NCI-H146 treated with DMSO at 0.1 percent for 48 hours (cell line): ENCODE measurements around the gene PCNT.

Experiments
- DNase-seq: peaks from one replicate; lab custom pipeline; 2025; ENCODE audit not compliant: unreplicated experiment; lab: John Stamatoyannopoulos, UW

The PCNT gene

GRCh38 chr21:46334351-46335140, 10.6 kb downstream of the PCNT start:
- DNase-seq: no peak

DNA sequence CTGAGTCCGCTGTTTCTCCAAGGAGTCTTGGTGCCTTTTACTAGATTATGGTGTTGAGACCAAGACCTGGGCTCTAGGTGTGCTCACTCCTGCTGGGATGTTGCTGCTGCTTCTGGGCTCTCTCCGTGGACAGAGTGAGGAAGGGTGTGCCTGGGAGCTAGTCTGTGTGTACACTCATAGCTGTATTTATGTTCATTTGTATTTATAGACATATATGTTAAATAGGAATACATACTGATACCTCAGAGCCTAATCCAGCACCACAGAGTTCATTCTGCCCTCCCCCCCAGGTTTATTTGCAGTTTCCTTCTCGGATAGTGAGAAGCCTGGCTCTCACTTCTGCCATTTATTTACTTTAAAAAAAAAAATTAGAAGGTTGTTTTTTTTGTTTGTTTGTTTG, 12.6 kb downstream of the PCNT start:
- DNase-seq: no peak

GRCh38 chr21:46340998-46341397, 17.0 kb downstream of the PCNT start:
- no peak for DNase-seq

DNA sequence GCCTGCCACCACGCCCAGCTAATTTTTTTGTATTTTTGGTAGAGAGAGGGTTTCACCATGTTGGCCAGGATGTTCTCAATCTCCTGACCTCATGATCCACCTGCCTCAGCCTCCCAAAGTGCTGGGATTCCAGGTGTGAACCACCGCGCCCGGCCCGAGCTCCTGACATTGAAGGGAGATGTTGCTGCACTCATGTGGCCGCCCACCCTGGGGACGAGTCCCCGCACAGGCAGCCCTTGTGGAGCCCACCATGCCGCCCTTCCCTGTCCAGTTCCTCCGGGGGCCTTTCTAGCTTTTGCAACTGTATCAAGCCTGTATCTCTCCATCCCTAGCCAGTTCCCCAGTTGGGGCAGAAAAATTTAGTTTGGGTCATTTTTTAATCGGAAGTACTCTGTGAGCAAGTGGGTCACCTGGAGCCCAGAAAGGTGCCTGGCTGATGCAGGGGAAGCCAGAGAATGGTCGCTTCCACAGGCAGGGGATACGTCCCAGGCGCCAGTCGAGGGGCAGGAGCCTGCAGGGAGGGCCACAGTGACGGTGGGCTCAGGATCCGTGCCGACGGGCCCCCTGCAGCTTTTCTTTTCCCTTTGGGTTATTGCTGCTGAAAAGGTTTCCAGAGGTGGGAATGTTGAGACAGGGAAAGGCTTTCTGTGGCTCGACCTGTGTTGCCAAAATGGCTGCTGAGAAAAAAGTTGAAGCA, 20.4 kb downstream of the PCNT start:
- no peak for DNase-seq

- no peak for DNase-seq
Observed at GRCh38 chr21:46345861-46346260, 21.9 kb downstream of the PCNT start.

GRCh38 chr21:46346296-46347202, 22.6 kb downstream of the PCNT start:
- DNase-seq: no peak

DNA sequence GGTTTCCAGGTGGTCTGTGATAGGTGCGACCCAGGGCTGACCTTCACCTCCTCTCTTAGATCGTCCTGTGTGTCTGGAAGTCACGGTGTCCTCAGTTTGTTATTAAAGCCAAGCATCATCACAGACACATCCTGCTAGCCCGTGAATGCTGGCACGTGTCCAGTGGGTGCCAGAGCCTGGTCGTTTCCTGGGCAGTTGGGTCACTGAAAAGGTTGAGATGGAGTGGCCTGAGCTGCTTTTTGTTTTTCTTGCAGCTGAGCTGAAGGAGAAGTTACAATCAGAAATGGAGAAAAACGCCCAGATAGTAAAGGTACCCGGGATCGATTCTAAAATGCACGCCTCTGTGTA, 23.2 kb downstream of the PCNT start:
- DNase-seq: no peak

- DNase-seq: no peak
Observed at GRCh38 chr21:46347791-46348381, 23.9 kb downstream of the PCNT start.

- no peak for DNase-seq
Observed at GRCh38 chr21:46349134-46349760, 25.3 kb downstream of the PCNT start.

DNA sequence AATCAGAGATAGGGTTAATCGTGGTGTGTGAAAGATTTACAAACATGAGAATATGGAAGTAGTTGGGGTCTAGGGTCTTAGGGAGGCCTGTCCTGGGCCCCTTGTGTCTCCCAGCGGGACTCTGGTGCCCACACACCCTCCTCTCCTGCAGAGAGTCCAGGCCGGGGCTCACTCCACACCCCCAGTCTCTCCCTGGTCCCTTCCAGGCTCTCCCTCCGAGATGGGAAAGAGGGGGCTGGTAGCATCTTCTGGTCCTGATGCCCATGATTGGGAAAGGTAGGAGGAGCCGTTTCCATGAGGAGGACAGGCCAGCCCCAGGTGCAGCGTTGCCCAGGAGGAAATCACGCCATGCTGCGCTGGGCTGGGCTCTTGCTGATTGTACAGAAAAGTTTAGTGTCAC, 26.6 kb downstream of the PCNT start:
- DNase-seq: no peak

DNA sequence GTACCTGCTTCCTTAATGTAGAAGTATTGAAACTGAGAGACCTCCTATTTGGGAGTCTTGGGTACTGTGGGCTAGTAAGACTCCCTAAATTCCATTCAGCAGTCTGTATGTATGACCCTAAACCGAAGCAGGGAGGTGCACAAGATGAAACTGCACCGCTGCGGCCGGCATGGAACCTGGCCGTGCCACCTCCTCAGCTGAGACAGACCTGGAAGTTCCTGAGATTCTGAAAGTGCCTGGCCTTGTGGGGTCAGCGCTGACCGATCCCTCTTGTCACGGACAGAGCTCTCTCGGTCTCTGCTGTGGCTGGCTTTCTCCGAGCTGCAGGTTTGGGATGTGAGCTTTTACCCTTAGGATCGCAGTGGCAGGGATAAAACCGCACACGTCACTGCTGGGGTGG, 27.0 kb downstream of the PCNT start:
- DNase-seq: no peak

- DNase-seq: no peak
Observed at GRCh38 chr21:46351476-46352163, 27.7 kb downstream of the PCNT start.

DNA sequence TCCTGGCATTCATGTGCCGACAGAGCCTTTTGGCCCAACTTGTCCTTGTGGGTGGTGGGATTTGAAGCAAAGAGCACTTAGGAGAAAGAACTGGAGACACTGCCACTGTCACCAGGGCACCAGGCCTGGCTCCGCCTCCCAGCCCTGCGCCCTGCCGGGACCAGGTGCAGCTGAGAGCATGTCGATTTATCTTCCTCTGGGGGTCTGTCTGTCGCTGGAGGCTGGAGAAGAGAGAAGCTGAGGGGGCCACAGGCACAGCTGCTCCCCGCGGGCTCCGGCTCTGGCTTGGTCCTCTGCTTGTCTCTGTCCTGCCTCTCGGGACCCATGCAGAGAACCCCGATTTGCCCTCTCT, 28.2 kb downstream of the PCNT start:
- no peak for DNase-seq

DNA sequence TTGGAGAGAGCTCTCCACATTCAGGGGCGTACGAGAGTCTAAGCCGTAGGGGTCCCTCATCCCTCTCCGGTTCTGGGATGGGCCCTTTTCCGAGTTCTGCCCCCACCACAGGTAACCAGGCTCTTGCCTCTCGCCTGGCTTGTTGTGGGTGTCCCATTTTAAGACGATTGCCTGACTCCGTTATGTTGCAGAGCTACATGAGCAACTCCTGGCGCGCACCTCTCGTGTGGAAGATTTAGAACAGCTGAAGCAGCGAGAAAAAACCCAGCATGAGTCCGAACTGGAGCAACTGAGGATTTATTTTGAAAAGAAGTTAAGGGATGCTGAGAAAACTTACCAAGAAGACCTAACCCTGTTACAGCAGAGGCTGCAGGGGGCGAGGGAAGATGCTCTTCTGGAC, 29.0 kb downstream of the PCNT start:
- no peak for DNase-seq

DNA sequence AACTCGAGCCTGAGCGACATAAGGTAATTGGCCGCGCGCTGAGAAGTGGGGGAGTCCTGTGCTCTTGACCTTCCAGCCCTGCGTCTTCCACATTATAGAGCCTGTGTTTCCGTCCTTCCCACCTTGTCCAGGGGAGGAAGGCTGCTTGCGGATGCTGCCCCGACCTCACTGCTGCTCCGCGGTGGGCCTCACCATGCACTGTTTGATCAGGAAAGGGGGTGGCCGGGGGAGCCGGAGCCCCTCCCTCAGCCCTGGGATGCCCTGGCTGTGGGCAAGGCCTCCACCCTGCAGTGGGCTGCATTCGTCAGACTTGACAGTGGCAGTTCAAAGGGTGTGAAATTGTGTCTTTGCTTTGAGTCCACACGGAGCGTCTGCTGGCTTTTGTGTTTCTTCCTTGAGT, 30.1 kb downstream of the PCNT start:
- DNase-seq: no peak

DNA sequence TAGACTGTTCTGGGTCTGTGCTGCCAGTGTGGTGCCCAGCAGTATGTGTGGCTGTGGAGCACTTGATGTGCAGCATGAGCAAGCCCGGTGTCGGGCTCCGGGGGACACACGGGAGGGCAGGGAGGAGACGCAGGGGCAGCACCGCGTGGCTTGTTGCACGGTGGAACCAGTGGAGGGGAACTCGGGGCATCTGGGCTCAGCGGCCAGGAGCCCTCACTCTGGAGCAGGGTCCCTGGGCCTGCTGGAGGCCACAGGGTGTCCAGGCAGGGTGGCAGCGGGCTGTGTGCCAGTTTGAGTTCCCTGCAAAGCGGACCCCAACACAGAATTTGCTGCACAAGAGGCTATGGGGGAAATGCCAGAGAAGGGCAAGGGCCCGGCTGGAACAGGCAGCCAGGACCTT, 30.6 kb downstream of the PCNT start:
- DNase-seq: no peak

DNA sequence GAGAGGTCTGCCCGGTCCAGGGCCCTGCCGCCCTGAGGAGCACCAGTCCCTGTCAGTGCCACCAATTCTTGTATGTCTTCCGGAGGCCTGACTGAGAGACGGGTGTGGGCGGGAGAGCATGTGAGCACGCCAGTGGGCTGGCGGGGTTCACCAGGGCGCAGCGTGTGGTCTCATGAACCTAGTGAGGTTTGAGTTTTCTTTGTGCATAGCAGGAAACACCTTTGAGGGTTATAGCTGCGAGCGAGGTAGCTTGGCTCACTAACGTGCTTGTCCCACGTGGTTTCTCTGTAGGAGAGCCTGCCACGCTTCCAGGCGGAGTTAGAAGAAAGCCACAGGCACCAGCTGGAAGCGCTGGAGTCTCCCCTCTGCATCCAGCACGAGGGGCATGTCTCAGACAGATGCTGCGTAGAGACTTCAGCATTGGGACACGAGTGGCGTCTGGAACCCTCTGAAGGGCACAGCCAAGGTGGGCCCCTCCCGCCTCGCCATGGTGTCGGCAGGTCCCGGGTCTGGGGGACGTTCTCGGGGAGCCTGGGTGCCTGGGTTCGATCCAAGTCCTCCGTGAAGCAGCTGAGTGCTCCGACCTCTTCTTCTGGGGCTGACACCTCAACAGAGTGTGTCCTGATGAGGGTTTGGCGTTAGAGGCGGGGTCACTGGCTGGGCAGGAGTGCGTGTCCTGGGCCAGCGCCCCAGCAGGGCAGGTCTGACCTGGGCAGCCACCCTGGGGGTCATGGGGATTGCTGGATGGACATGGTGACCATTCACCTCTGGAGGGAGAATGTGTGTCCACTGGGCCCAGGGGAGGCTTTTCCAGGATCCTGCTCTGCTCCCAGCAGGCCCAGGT, 31.4 kb downstream of the PCNT start:
- DNase-seq: no peak

GRCh38 chr21:46356005-46356338, 32.0 kb downstream of the PCNT start:
- DNase-seq: no peak

DNA sequence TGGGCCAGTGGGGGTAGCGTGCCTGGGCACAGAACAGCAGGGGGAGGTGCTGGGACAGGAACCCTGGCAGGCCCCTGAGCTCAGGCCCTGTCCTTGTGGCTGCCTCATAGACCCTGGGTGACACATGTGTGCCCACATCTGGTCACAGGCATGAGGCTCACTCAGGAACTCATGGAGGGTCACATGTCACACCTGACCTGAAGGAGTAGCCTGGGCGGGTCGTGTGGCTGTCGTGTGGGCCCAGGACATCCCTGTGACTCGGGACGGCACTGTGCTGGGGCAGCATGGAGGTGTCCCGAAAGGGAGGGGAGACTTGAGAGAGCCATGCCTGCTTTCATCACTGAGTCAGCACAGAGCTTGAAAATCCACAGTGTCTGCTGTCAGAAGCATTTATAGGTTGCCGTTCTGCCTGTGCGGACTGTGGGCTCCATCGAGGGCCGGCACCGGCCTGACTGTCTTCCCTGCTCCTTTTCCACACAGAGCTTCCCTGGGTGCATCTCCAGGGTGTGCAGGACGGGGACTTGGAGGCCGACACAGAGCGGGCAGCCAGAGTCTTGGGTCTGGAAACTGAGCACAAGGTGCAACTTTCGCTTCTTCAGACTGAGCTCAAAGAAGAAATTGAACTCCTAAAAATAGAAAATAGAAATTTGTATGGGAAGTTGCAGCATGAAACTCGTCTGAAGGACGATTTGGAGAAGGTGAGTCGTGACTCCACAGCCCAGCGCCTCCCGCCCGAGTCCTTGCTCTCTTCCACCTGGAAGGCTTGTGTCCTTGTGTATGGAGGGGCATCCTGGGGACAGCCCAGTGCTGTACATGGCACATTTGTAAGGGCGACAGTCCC, 32.8 kb downstream of the PCNT start:
- DNase-seq: no peak
